ENCODE data around the gene STK32B.

- no peak for TF ChIP-seq FOSL2 (IDR thresholded peaks at IDR 0.05)
- peak; percentile 51; the same call in 1 of the 2 replicates for TF ChIP-seq FOSL2 (CRISPR knock-in tag; IDR thresholded peaks at IDR 0.05)
- no peak for TF ChIP-seq POLR2A (IDR thresholded peaks at IDR 0.05; ENCODE audit: low read length)
These were observed 154.9 kb downstream of the STK32B start for GRCh38 chr4:5206016-5206790.

Data from A549 (cell line).